ENCODE measurements around the gene SUGP1.

DNA sequence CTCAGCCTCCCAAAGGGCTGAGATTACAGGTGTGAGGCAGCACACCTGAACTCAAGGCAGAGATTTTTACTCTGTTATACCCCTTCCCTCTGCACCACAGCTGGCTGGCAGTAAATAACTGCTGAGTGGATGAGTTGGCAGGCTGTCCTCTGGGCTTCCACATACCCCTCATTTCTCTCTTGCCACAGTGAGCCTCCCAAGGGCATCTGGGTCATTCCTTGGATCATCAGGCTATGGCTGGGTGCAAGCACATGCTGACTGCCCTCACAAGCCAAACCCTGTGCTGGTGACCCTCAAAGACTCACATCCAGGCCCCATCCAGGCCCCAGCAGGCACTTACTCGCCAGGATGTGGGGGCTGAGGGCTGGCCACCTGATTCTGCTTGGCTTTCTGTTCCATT, 4.2 kb downstream of the SUGP1 start:
- no peak for TF ChIP-seq GATA2 (IDR thresholded peaks at IDR 0.05; ENCODE audit: low read depth, low read length)
- no peak for TF ChIP-seq GATA3 (IDR thresholded peaks at IDR 0.05; ENCODE audit: low read depth, low read length)
